ENCODE results near the gene POU4F1. TPM values are rescaled to one million over a fixed set of nuclear protein-coding genes. Genes with fewer than 3 reads are reported as not detected.

The POU4F1 gene
- total and polyA plus RNA-seq, 2 of the 13 experiments (the other 11 are each of a cell fraction or from before 2014, with no cell fraction given), result 1.0 to 1.1 TPM

DNA sequence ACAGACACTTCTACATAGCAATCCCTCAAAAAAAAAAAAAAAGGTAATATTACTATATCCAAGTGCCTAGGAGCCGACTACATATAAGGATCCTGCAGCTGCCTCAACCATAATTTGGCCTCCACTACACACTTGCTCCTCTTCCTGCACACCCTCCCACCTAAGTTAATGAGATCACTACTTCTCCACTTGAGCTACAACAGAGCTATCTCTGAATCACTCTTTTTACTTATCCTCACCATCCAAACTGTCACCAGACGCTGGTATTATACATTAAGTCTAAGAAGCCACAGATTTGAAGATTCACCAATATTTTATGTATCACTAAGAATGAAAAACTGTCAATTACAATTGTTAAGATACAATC lies 47.3 kb upstream of the POU4F1 start:
- intact Hi-C loops (cut with micrococcal nuclease; ENCODE audit: unreplicated experiment) (no loop called here), in situ Hi-C loops (cut with HindIII; ENCODE audit: extremely low pct_ligation_motif_present, low pct_unique_long_range_greater_than_20kb) (no loop called here)
- no peak for TF ChIP-seq ZNF382 (CRISPR knock-in tag; IDR thresholded peaks at IDR 0.05; ENCODE audit: borderline replicate concordance)
- TF ChIP-seq ZBTB44 (CRISPR knock-in tag; IDR thresholded peaks at IDR 0.05), result no peak
- TF ChIP-seq MTA3 (CRISPR knock-in tag; IDR thresholded peaks at IDR 0.05), result no peak
- no peak for TF ChIP-seq TFDP1 (CRISPR knock-in tag; IDR thresholded peaks at IDR 0.05; ENCODE audit: borderline replicate concordance)
- TF ChIP-seq KLF6 (CRISPR knock-in tag; IDR thresholded peaks at IDR 0.05), result no peak
- TF ChIP-seq MAZ (IDR thresholded peaks at IDR 0.05; ENCODE audit: borderline replicate concordance, low read depth, low read length), result no peak
- no peak for TF ChIP-seq MAZ (CRISPR knock-in tag; IDR thresholded peaks at IDR 0.05; ENCODE audit: low read depth)
- no peak for TF ChIP-seq XRCC5 (optimal IDR thresholded peaks at IDR 0.05; ENCODE audit: low read length)
- TF ChIP-seq, protein P1, sequence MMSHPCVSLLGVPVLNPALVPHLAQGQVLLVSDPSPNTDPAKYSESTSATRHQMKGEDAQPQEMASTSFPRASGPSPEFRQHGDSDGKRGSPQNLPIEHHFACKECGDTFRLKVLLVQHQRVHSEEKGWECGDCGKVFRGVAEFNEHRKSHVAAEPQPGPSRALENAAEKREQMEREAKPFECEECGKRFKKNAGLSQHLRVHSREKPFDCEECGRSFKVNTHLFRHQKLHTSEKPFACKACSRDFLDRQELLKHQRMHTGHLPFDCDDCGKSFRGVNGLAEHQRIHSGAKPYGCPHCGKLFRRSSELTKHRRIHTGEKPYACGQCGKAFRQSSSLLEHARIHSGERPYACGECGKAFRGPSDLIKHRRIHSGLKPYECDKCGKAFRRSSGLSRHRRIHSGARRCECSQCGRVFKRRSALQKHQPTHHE (CRISPR knock-in tag; IDR thresholded peaks at IDR 0.05; ENCODE audit: borderline replicate concordance), result no peak
- no peak for TF ChIP-seq PITX1 (CRISPR knock-in tag; IDR thresholded peaks at IDR 0.05)
- TF ChIP-seq RXRB (CRISPR knock-in tag; IDR thresholded peaks at IDR 0.05; ENCODE audit: borderline replicate concordance), result no peak
- TF ChIP-seq, protein P2, sequence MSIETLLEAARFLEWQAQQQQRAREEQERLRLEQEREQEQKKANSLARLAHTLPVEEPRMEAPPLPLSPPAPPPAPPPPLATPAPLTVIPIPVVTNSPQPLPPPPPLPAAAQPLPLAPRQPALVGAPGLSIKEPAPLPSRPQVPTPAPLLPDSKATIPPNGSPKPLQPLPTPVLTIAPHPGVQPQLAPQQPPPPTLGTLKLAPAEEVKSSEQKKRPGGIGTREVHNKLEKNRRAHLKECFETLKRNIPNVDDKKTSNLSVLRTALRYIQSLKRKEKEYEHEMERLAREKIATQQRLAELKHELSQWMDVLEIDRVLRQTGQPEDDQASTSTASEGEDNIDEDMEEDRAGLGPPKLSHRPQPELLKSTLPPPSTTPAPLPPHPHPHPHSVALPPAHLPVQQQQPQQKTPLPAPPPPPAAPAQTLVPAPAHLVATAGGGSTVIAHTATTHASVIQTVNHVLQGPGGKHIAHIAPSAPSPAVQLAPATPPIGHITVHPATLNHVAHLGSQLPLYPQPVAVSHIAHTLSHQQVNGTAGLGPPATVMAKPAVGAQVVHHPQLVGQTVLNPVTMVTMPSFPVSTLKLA (IDR thresholded peaks at IDR 0.05), result no peak
- Histone ChIP-seq H3K27ac (ENCODE audit: extremely low read length, insufficient read depth, low read length) (no peak overlapping the region), H3K36me3 (replicated peaks in 1 of 2; ENCODE audit: control insufficient read depth in 1 of 2, insufficient read depth in 2 of 2, low read length in 2 of 2) (no peaks in the 10 kb centered on the region; a peak in 1 of 5 replicates), H4K20me1 (ENCODE audit: insufficient read depth, low read length) (0 out of 2 replicates have a peak, but pooled peaks cover 5% of the 10 kb centered on the region), H3K9ac (ENCODE audit: insufficient read depth, low read depth, low read length) (no peak overlapping the region), H3K27me3 (ENCODE audit: control insufficient read depth in 1 of 2, insufficient read depth in 2 of 2, low read length in 2 of 2) (no peaks in the 10 kb centered on the region), H3K9me3 (ENCODE audit: low read length) (no peaks in the 10 kb centered on the region), H3K79me2 (ENCODE audit: insufficient read depth, low read length) (peaks cover 91% of the 10 kb centered on the region), H2AFZ (ENCODE audit: low read length) (no peak overlapping the region), H3K4me1 (ENCODE audit: insufficient read depth, low read length) (peaks cover 59% of the 10 kb centered on the region), H3K4me2 (ENCODE audit: low read depth, low read length) (no peak overlapping the region), H3K4me3 (replicated peaks in 1 of 3; ENCODE audit: insufficient read depth in 1 of 3, low read depth in 2 of 3, low read length in 3 of 3) (no peak overlapping the region)
- DNase-seq (ENCODE audit: low spot score) (no peak), ATAC-seq (no peak), FAIRE-seq (no peak)
- BruUV-seq (replicated peaks), result no TSS peak
- ChIA-PET POLR2A (no interaction called here), CTCF (ENCODE audit: low intra/inter-chr PET ratio, low total read pairs) (no interaction called here)
- WGBS (ENCODE audit: low lambda C conversion rate), result 94% methylated on average over 2 of the region's 2 CpGs
